GM23338 (cell line): ENCODE results near the gene GZF1. TPM values are rescaled to one million over a fixed set of nuclear protein-coding genes. Genes with fewer than 3 reads are reported as not detected.

Source experiments
- ATAC-seq: fragments of 200-7000 bp; cut with Tn5 transposase; 3 replicates; pipeline ENCODE4 v1.9.1; 2020
- DNase-seq: peaks from one replicate; pipeline ENCODE4 v3.0.0-alpha.2; 2015; ENCODE audit warnings: low spot score
- H2AFZ ChIP-seq: fragments of 200-600 bp; sonication (generic); 2 replicates; pipeline ENCODE4 v1.8.0; 2016; ENCODE audit warnings: antibody characterized with exemption, mild to moderate bottlenecking, moderate library complexity
- H3F3A ChIP-seq: fragments of 200-600 bp; sonication (generic); replicated peaks from 2 replicates; pipeline ENCODE4 v1.8.0; 2017; ENCODE audit warnings: antibody characterized with exemption, mixed run types, low read depth
- H3K27ac ChIP-seq: fragments of 200-600 bp; sonication (generic); 2 replicates; pipeline ENCODE4 v1.6.1; 2016; ENCODE audit warnings: low read depth
- H3K27me3 ChIP-seq: fragments of 200-600 bp; sonication (generic); 2 replicates; pipeline ENCODE4 v1.8.0; 2016; ENCODE audit warnings: mild to moderate bottlenecking, mixed run types, moderate library complexity; ENCODE audit not compliant: insufficient read depth
- H3K36me3 ChIP-seq: fragments of 200-600 bp; sonication (generic); 2 replicates; pipeline ENCODE4 v1.8.0; 2016; ENCODE audit warnings: mild to moderate bottlenecking; ENCODE audit not compliant: insufficient read depth
- H3K4me1 ChIP-seq: fragments of 200-600 bp; sonication (generic); 2 replicates; pipeline ENCODE4 v1.8.0; 2016; ENCODE audit warnings: mild to moderate bottlenecking, moderate library complexity; ENCODE audit not compliant: insufficient read depth
- H3K4me2 ChIP-seq: fragments of 200-600 bp; sonication (generic); 2 replicates; pipeline ENCODE4 v1.7.1; 2017; ENCODE audit warnings: mixed run types
- H3K4me3 ChIP-seq: fragments of 200-600 bp; sonication (generic); 2 replicates; pipeline ENCODE4 v1.6.1; 2016; ENCODE audit warnings: mixed run types
- H3K79me2 ChIP-seq: fragments of 200-600 bp; sonication (generic); replicated peaks from 2 replicates; pipeline ENCODE4 v1.8.0; 2017; ENCODE audit warnings: mild to moderate bottlenecking; ENCODE audit not compliant: insufficient read depth
- H3K9me2 ChIP-seq: fragments of 200-600 bp; sonication (generic); 2 replicates; pipeline ENCODE4 v1.8.0; 2017; ENCODE audit not compliant: insufficient read depth
- H4K20me1 ChIP-seq: fragments of 200-600 bp; sonication (generic); replicated peaks from 2 replicates; pipeline ENCODE4 v1.8.0; 2017; ENCODE audit warnings: mild to moderate bottlenecking; ENCODE audit not compliant: insufficient read depth
- H3K27ac Mint-ChIP-seq: 2 replicates; pipeline ENCODE4 v1.8.0; 2020; ENCODE audit warnings: inconsistent platforms, mild to moderate bottlenecking, moderate library complexity, mixed read lengths
- H3K27me3 Mint-ChIP-seq: 3 replicates; pipeline ENCODE4 v1.8.0; 2022; ENCODE audit warnings: low read depth, mild to moderate bottlenecking, moderate library complexity, mixed read lengths, inconsistent platforms; ENCODE audit not compliant: insufficient read depth, poor library complexity
- H3K36me3 Mint-ChIP-seq: 3 replicates; pipeline ENCODE4 v1.8.0; 2021; ENCODE audit warnings: low read depth, mild to moderate bottlenecking, inconsistent platforms, moderate library complexity, mixed read lengths
- H3K4me1 Mint-ChIP-seq: 3 replicates; pipeline ENCODE4 v1.8.0; 2020; ENCODE audit warnings: mild to moderate bottlenecking, inconsistent platforms, mixed read lengths
- H3K4me3 Mint-ChIP-seq: 3 replicates; pipeline ENCODE4 v1.8.0; 2021; ENCODE audit warnings: moderate library complexity, mild to moderate bottlenecking, inconsistent platforms, mixed read lengths
- H3K9me3 Mint-ChIP-seq: 3 replicates; pipeline ENCODE4 v1.8.0; 2020; ENCODE audit warnings: moderate library complexity, mild to moderate bottlenecking, inconsistent platforms, mixed read lengths
- CREB1 ChIP-seq: fragments of 250-450 bp; sonication (Bioruptor Pico); IDR thresholded peaks from 2 replicates; pipeline ENCODE4 v1.5.0; 2020; ENCODE audit warnings: low read depth, mild to moderate bottlenecking, moderate library complexity
- NANOG ChIP-seq: IDR thresholded peaks from 2 replicates; pipeline ENCODE4 v1.6.1; 2016; ENCODE audit warnings: antibody characterized with exemption, borderline replicate concordance
- POLR2AphosphoS5 ChIP-seq: IDR thresholded peaks from 2 replicates; pipeline ENCODE4 v1.6.1; 2016; ENCODE audit warnings: antibody characterized with exemption, low read depth
- ZNF331 ChIP-seq: fragments of 250-450 bp; sonication (Bioruptor Pico); IDR thresholded peaks from 2 replicates; pipeline ENCODE4 v1.5.0; 2020; ENCODE audit warnings: low read depth, mild to moderate bottlenecking, moderate library complexity
- polyA plus RNA-seq: library from polyadenylated mRNA; unstranded; fragments of >200 nt; fragmentation: Nextera tagmentation; extraction: Ambion mirVana; gene quantifications from 2 replicates; pipeline ENCODE4 v1.2.1, GENCODE V29; 2016
- total RNA-seq: library from RNA; depleted of rRNA; stranded (reverse); fragments of >200 nt; shearing (Covaris generic); gene quantifications from 2 replicates; pipeline ENCODE4 v1.2.3, GENCODE V29; 2014
- TF ChIP-seq, protein P1 (sequence below): fragments of 250-450 bp; sonication (Bioruptor Pico); IDR thresholded peaks from 2 replicates; pipeline ENCODE4 v1.5.0; 2020; ENCODE audit warnings: mild to moderate bottlenecking, moderate library complexity

The GZF1 gene
- total and polyA plus RNA-seq, 2 experiments from 2014 or later: 4.2 to 15.7 TPM

GRCh38 chr20:23368316-23369071, 6.5 kb downstream of the GZF1 start:
- no peak for DNase-seq

More at GRCh38 chr20:23368316-23369071, 6.5 kb downstream of the GZF1 start:
- Histone ChIP-seq H3K27ac (no peak overlapping the region), H3K27me3 (no peaks in the 10 kb centered on the region), H3K9me2 (no peaks in the 10 kb centered on the region), H3K79me2 (peaks cover 47% of the 10 kb centered on the region), H3K4me3 (no peak overlapping the region), H4K20me1 (peaks cover 29% of the 10 kb centered on the region), H3F3A (no peaks in the 10 kb centered on the region), H3K36me3 (peaks cover 14% of the 10 kb centered on the region; the same call in 1 of the 2 replicates), H3K4me2 (no peak overlapping the region), H2AFZ (no peak overlapping the region), H3K4me1 (peaks cover 5% of the 10 kb centered on the region; the same call in 1 of the 2 replicates)
- peaks cover 59% of the 10 kb centered on the region for H3K36me3 Mint-ChIP-seq
- no peak overlapping the region for H3K4me3 Mint-ChIP-seq
- peaks cover 16% of the 10 kb centered on the region for H3K4me1 Mint-ChIP-seq
- H3K9me3 Mint-ChIP-seq: no peaks in the 10 kb centered on the region
- H3K27me3 Mint-ChIP-seq: peaks cover 11% of the 10 kb centered on the region
- no peak overlapping the region for H3K27ac Mint-ChIP-seq
- TF ChIP-seq ZNF331 (CRISPR knock-in tag) (no peak), NANOG (no peak), CREB1 (CRISPR knock-in tag) (no peak), POLR2AphosphoS5 (no peak)
- TF ChIP-seq, protein P1, sequence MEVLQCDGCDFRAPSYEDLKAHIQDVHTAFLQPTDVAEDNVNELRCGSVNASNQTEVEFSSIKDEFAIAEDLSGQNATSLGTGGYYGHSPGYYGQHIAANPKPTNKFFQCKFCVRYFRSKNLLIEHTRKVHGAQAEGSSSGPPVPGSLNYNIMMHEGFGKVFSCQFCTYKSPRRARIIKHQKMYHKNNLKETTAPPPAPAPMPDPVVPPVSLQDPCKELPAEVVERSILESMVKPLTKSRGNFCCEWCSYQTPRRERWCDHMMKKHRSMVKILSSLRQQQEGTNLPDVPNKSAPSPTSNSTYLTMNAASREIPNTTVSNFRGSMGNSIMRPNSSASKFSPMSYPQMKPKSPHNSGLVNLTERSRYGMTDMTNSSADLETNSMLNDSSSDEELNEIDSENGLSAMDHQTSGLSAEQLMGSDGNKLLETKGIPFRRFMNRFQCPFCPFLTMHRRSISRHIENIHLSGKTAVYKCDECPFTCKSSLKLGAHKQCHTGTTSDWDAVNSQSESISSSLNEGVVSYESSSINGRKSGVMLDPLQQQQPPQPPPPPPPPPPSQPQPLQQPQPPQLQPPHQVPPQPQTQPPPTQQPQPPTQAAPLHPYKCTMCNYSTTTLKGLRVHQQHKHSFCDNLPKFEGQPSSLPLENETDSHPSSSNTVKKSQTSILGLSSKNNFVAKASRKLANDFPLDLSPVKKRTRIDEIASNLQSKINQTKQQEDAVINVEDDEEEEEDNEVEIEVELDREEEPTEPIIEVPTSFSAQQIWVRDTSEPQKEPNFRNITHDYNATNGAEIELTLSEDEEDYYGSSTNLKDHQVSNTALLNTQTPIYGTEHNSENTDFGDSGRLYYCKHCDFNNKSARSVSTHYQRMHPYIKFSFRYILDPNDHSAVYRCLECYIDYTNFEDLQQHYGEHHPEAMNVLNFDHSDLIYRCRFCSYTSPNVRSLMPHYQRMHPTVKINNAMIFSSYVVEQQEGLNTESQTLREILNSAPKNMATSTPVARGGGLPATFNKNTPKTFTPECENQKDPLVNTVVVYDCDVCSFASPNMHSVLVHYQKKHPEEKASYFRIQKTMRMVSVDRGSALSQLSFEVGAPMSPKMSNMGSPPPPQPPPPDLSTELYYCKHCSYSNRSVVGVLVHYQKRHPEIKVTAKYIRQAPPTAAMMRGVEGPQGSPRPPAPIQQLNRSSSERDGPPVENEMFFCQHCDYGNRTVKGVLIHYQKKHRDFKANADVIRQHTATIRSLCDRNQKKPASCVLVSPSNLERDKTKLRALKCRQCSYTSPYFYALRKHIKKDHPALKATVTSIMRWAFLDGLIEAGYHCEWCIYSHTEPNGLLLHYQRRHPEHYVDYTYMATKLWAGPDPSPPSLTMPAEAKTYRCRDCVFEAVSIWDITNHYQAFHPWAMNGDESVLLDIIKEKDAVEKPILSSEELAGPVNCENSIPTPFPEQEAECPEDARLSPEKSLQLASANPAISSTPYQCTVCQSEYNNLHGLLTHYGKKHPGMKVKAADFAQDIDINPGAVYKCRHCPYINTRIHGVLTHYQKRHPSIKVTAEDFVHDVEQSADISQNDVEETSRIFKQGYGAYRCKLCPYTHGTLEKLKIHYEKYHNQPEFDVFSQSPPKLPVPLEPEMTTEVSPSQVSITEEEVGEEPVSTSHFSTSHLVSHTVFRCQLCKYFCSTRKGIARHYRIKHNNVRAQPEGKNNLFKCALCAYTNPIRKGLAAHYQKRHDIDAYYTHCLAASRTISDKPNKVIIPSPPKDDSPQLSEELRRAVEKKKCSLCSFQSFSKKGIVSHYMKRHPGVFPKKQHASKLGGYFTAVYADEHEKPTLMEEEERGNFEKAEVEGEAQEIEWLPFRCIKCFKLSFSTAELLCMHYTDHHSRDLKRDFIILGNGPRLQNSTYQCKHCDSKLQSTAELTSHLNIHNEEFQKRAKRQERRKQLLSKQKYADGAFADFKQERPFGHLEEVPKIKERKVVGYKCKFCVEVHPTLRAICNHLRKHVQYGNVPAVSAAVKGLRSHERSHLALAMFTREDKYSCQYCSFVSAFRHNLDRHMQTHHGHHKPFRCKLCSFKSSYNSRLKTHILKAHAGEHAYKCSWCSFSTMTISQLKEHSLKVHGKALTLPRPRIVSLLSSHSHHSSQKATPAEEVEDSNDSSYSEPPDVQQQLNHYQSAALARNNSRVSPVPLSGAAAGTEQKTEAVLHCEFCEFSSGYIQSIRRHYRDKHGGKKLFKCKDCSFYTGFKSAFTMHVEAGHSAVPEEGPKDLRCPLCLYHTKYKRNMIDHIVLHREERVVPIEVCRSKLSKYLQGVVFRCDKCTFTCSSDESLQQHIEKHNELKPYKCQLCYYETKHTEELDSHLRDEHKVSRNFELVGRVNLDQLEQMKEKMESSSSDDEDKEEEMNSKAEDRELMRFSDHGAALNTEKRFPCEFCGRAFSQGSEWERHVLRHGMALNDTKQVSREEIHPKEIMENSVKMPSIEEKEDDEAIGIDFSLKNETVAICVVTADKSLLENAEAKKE (CRISPR knock-in tag): no peak
- ATAC-seq: no peak
